RWPE2 (cell line): Measurements from ENCODE around the gene TGFBR3L.
"Not testable (repeated sequence)": the region's sequence is repeated elsewhere in the genome, so short reads cannot be mapped to it uniquely, and the experiment has no call there.

ENCODE experiments used
- ATAC-seq: fragments of 200-7000 bp; cut with Tn5 transposase; 3 replicates; pipeline ENCODE4 v1.9.1; 2021; ENCODE audit warnings: low read depth
- DNase-seq: peaks from one replicate; pipeline ENCODE4 v3.0.0-alpha.2; 2020; ENCODE audit warnings: low spot score
- H3K27ac ChIP-seq: fragments of 450-650 bp; 2 replicates; pipeline ENCODE4 v1.5.1; 2017; ENCODE audit warnings: mild to moderate bottlenecking; ENCODE audit not compliant: poor library complexity, severe bottlenecking
- H3K27me3 ChIP-seq: fragments of 250-450 bp; sonication (Bioruptor Pico); 2 replicates; pipeline ENCODE4 v1.5.1; 2021; ENCODE audit warnings: mild to moderate bottlenecking, moderate library complexity; ENCODE audit not compliant: insufficient read depth, poor library complexity, severe bottlenecking
- H3K36me3 ChIP-seq: fragments of 250-450 bp; sonication (Bioruptor Pico); 2 replicates; pipeline ENCODE4 v1.5.1; 2020; ENCODE audit warnings: low read depth, mild to moderate bottlenecking, moderate library complexity
- H3K4me1 ChIP-seq: fragments of 250-450 bp; sonication (Bioruptor Pico); 2 replicates; pipeline ENCODE4 v1.5.1; 2021; ENCODE audit warnings: mild to moderate bottlenecking, moderate library complexity; ENCODE audit not compliant: insufficient read depth, poor library complexity, severe bottlenecking
- H3K4me3 ChIP-seq: fragments of 250-450 bp; sonication (Bioruptor Pico); 2 replicates; pipeline ENCODE4 v1.5.1; 2021; ENCODE audit warnings: mild to moderate bottlenecking, moderate library complexity; ENCODE audit not compliant: severe bottlenecking
- H3K9me3 ChIP-seq: fragments of 250-450 bp; sonication (Bioruptor Pico); 2 replicates; pipeline ENCODE4 v1.5.1; 2021; ENCODE audit warnings: mild to moderate bottlenecking, moderate library complexity; ENCODE audit not compliant: severe bottlenecking
- CTCF ChIP-seq: fragments of 450-650 bp; IDR thresholded peaks from one replicate; pipeline ENCODE4 v1.5.1; 2017; ENCODE audit warnings: mild to moderate bottlenecking, moderate library complexity; ENCODE audit not compliant: poor library complexity, severe bottlenecking

TGFBR3L gene

GRCh38 chr19:7959211-7959610 is 44.6 kb downstream of the TGFBR3L start:
- Histone ChIP-seq H3K27me3 (no peaks in the 10 kb centered on the region), H3K27ac (no peak overlapping the region), H3K4me3 (no peak overlapping the region), H3K36me3 (peaks cover 29% of the 10 kb centered on the region), H3K9me3 (no peaks in the 10 kb centered on the region), H3K4me1 (no peaks in the 10 kb centered on the region)
- DNase-seq (no peak), ATAC-seq (no peak)
- no peak for TF ChIP-seq CTCF

GRCh38 chr19:7961082-7961481 is 46.5 kb downstream of the TGFBR3L start:
- peaks cover 44% of the 10 kb centered on the region for H3K36me3 ChIP-seq
- DNase-seq, H3K27me3 ChIP-seq, H3K4me1 ChIP-seq, H3K27ac ChIP-seq, H3K4me3 ChIP-seq, H3K9me3 ChIP-seq, ATAC-seq: not testable (repeated sequence)

DNA sequence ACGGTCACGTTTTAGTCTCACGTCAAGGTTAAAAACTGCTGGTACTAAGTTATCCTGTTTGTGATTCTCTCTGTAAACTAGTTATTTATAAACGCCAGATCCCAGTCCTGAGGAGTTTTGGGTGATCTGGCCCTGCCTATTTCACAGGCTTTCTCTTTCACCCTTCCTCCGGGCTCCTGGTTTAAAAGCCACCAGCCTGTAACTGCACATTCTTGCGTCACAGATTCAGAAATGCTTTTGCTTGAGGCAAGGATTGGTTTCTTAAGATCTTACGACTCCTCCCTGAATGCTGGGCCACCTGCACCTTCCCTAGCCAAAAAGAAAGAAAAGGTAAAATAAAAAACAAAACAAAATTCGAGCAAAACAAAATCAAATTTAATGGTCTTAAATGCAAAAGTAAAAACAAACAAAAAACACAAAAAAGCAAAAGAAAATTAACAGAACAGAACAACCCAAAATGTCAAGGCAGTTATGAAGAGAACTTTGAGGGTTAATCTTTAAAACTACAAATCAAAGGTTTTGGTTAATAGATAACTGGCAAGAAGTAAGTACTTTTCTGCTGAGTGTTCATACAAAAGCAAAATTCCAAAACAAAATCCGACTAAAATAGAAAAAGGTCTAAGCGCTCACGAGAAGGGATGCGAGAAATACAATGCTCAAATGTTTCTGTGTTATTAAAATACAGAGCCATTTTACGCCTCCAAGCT is 47.4 kb downstream of the TGFBR3L start:
- H3K4me3 ChIP-seq = no peak overlapping the region
- peaks cover 52% of the 10 kb centered on the region for H3K36me3 ChIP-seq
- H3K27me3 ChIP-seq = no peaks in the 10 kb centered on the region
- DNase-seq (no peak), ATAC-seq (no peak)
- H3K27ac ChIP-seq = no peak overlapping the region
- H3K9me3 ChIP-seq = no peaks in the 10 kb centered on the region
- TF ChIP-seq CTCF = no peak
- no peaks in the 10 kb centered on the region for H3K4me1 ChIP-seq

DNA sequence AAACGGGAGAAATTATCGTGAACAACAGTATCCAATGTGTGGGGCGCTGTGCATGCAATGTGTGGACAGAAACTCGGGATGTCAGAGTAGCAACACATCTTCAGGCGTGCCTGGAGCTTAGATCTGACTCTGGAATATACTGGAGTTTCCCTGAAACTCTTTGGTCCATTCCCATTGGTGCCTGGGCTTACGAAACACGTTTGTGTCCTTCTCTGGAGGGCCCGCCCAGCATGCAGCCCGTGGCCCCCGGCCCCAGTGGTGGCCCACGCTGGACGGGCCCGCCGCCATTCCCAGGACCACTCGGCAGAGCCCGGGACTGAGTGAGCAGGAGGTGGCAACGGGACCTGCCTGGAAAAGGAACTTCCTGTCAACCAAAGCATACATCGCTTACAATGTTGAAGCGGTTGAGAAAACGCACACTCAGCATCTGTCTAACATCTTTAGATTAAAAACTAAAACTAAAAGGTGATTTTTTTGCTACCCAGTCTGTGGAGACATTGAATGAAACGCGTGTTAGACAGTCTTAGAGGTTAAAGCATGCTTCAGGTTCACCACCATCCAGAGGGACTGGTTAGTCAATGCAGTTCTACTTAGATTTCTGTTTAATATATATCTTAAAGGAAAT is 48.1 kb downstream of the TGFBR3L start:
- Histone ChIP-seq H3K36me3 (peaks cover 59% of the 10 kb centered on the region), H3K9me3 (no peaks in the 10 kb centered on the region), H3K27ac (no peak overlapping the region), H3K27me3 (no peaks in the 10 kb centered on the region), H3K4me1 (no peaks in the 10 kb centered on the region), H3K4me3 (no peak overlapping the region)
- ATAC-seq = no peak
- no peak for TF ChIP-seq CTCF
- no peak for DNase-seq

GRCh38 chr19:7963566-7963965 is 48.9 kb downstream of the TGFBR3L start:
- H3K36me3 ChIP-seq = peaks cover 60% of the 10 kb centered on the region
- H3K4me3 ChIP-seq = no peak overlapping the region
- no peak for TF ChIP-seq CTCF

More at GRCh38 chr19:7963566-7963965, 48.9 kb downstream of the TGFBR3L start:
- ATAC-seq (no peak), DNase-seq (no peak)
- no peak overlapping the region for H3K27ac ChIP-seq
- no peaks in the 10 kb centered on the region for H3K9me3 ChIP-seq
- H3K27me3 ChIP-seq = no peaks in the 10 kb centered on the region
- no peaks in the 10 kb centered on the region for H3K4me1 ChIP-seq
